HG03025 (cell line): ENCODE measurements around the gene TPSAB1.

Source experiments
- ATAC-seq: cut with Tn5 transposase; IDR thresholded peaks from one replicate; pipeline ENCODE4 v1.9.1; 2021; ENCODE audit warnings: mild to moderate bottlenecking, moderate library complexity; ENCODE audit not compliant: unreplicated experiment, low FRiP score

The TPSAB1 gene

GRCh38 chr16:1209081-1209480 is 31.4 kb upstream of the TPSAB1 start:
- no peak for ATAC-seq

GRCh38 chr16:1210461-1210860 is 30.0 kb upstream of the TPSAB1 start:
- ATAC-seq, result no peak

DNA sequence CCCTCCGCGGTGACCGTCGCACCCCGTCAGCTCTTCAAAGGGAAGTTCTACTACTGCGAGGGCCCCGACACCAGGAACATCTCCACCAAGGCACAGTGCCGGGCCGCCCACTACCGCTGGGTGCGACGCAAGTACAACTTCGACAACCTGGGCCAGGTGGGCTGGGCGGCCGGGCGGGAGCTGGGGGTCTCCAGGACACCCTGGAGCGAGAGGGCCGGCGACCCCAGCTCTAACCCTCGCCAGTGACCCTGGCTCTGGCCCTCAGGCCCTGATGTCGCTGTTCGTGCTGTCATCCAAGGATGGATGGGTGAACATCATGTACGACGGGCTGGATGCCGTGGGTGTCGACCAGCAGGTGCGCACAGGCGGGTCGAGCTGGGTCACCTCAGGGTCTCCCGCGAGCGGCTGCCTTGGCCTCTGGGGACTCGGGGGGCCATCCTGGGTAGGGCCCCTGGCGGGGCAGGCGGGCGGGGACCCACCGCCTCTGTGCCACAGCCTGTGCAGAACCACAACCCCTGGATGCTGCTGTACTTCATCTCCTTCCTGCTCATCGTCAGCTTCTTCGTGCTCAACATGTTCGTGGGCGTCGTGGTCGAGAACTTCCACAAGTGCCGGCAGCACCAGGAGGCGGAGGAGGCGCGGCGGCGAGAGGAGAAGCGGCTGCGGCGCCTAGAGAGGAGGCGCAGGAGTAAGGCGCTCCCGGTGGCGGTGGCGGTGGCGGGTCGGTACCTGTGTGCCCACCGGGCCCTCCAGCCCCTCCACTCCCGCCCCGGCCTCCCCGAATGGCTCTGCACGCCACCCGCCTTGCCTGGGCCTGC is 28.8 kb upstream of the TPSAB1 start:
- no peak for ATAC-seq

DNA sequence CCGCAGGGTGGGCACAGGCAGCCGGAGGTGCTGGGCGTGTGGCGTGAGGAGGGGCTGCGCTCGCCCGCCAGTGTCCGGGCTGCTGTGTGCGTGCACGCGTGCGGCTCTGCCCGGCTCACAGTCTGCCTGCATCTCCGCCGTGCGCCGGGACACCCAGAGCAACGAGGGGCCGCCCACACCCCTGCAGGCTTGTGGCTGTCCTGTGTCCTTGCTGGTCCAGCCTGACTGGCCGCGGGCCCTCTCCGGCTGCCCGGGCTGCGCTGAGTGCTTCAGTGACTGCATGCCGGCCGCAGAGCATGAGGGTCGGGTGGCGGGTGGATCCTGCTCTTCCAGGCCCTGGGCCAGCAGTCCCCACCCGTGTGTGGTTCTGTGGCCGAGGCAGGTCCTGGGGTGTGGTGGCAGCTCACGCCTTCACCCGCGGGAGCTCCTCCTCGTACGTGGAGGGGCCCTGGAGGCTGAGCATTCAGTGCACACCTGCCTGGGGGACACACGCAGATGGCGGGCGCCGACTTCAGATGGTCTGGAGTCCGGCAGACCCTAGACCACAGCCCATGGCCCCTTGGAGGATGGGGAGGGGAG is 27.8 kb upstream of the TPSAB1 start:
- ATAC-seq, result no peak

- ATAC-seq, result no peak
These were observed 27.3 kb upstream of the TPSAB1 start for GRCh38 chr16:1213231-1213630.

DNA sequence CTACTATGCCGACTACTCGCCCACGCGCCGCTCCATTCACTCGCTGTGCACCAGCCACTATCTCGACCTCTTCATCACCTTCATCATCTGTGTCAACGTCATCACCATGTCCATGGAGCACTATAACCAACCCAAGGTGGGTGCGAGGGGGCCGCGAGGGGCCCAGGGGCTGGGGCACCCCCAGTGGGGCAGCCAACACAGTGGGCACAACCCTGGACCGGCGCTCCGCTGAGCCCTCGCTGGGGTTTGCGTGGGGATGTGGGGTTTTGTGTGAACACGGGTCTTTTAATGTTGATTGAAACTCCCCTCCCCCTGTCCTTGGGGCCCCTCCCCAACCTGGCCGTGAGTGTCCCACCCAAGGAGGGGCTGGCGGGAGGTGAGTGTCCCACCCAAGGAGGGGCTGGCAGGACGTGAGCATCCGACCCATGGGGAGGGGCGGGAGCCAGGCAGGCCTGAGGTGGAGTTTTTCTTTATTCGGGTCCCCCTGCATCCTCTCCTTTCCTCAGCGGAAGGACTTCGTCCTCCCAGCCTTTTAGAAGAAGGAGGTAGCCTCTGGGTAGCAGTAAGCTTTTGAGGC is 26.6 kb upstream of the TPSAB1 start:
- no peak for ATAC-seq

DNA sequence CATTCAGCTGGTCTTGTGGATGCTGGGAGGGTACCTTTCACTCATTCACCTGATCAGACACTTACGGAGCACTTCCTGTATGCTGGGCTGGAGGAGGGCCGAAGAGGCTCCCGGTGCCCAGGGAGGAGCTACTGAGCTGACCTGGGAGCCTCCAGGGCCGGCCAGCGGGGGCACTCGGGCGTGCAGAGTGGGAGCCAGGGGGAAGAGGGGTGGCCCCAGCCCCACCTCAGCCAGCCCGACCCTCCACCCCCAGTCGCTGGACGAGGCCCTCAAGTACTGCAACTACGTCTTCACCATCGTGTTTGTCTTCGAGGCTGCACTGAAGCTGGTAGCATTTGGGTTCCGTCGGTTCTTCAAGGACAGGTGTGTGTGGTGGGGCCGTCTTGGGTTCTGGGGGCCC is 25.8 kb upstream of the TPSAB1 start:
- no peak for ATAC-seq

GRCh38 chr16:1215574-1216295 is 24.8 kb upstream of the TPSAB1 start:
- ATAC-seq, result no peak

GRCh38 chr16:1216296-1216619 is 24.2 kb upstream of the TPSAB1 start:
- ATAC-seq, result no peak

DNA sequence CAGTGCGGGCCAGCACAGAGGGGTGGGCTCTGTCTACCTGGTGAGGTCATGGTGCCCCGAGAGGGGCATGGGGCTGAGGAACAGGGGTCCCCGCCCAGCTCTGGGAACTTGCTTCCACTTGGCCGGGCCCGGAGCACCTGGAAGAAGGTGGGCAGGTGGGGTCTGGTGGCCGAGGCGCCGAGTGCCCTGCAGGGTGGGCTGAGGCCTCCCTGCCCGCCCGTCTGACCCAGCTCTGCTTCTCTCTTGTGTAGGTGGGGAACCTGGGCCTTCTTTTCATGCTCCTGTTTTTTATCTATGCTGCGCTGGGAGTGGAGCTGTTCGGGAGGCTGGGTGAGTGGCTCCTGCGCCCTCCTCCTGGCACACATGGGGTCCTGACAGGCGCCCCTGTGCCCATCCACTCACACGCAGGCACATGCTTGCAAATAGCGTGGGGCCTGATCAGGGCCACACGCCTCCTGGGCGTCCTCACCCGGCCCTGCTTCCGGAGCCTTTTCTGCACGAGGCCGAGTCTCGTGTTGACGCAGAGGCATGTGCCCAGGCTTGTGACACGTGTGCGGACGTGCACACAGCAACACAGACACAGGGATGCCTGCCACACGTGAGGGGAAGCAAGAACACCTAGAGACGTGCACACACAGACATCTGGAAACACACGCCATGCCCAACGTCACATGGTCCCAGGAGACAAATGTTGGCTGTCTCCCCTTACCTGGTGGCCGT is 23.7 kb upstream of the TPSAB1 start:
- no peak for ATAC-seq

- no peak for ATAC-seq
These were observed 23.0 kb upstream of the TPSAB1 start for GRCh38 chr16:1217526-1217925.

DNA sequence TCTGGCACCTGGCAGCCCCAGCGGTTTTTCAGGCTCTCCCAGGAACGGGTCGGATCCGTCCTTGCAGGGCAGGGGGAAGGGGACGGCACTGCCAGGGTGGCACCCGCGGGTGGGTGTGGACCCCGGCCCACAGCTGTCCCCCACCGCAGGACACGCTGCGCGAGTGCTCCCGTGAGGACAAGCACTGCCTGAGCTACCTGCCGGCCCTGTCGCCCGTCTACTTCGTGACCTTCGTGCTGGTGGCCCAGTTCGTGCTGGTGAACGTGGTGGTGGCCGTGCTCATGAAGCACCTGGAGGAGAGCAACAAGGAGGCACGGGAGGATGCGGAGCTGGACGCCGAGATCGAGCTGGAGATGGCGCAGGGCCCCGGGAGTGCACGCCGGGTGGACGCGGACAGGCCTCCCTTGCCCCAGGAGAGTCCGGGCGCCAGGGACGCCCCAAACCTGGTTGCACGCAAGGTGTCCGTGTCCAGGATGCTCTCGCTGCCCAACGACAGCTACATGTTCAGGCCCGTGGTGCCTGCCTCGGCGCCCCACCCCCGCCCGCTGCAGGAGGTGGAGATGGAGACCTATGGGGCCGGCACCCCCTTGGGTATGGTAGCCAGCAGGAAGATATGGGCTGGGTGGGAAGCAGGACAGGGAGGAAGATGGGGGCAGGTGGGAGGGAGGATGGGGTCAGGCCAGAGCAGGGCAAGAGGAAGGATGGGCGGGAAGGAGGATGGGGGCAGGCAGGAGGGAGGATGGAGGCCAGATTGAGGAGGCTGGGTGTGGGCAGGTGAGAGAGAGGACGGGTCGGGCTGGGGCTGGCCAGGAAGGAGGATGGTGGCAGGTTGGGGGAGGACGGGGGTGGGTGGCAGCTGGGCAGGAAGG is 22.2 kb upstream of the TPSAB1 start:
- no peak for ATAC-seq

DNA sequence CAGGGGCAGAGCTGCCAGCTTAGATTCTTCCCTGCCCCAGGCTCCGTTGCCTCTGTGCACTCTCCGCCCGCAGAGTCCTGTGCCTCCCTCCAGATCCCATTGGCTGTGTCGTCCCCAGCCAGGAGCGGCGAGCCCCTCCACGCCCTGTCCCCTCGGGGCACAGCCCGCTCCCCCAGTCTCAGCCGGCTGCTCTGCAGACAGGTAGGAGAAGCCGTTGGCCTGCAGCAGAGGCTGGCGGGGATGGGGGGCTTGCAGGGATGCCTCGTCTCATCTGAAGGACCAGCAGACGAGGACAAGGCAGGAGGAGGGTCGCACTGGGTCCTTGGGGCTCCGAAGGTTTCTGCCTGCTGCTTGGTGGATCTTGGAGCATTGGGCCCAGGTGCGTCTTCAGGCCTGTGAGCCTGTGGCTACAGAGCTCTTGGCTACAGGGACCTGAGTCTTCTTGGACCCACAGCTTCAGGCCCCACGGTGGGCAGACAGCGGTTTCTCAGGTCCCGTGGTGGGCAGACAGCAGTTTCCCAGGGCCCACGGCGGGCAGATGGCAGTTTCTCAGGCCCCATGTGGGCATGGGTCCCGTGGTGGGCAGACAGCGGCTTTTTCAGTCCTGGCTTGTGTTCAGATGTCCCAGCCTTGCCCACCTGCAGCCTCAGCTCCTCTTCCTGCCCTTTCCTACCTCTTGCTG is 21.4 kb upstream of the TPSAB1 start:
- ATAC-seq, result no peak

- no peak for ATAC-seq
These were observed 20.3 kb upstream of the TPSAB1 start for GRCh38 chr16:1220098-1220728.

- ATAC-seq, result no peak
These were observed 19.5 kb upstream of the TPSAB1 start for GRCh38 chr16:1220841-1221627.

DNA sequence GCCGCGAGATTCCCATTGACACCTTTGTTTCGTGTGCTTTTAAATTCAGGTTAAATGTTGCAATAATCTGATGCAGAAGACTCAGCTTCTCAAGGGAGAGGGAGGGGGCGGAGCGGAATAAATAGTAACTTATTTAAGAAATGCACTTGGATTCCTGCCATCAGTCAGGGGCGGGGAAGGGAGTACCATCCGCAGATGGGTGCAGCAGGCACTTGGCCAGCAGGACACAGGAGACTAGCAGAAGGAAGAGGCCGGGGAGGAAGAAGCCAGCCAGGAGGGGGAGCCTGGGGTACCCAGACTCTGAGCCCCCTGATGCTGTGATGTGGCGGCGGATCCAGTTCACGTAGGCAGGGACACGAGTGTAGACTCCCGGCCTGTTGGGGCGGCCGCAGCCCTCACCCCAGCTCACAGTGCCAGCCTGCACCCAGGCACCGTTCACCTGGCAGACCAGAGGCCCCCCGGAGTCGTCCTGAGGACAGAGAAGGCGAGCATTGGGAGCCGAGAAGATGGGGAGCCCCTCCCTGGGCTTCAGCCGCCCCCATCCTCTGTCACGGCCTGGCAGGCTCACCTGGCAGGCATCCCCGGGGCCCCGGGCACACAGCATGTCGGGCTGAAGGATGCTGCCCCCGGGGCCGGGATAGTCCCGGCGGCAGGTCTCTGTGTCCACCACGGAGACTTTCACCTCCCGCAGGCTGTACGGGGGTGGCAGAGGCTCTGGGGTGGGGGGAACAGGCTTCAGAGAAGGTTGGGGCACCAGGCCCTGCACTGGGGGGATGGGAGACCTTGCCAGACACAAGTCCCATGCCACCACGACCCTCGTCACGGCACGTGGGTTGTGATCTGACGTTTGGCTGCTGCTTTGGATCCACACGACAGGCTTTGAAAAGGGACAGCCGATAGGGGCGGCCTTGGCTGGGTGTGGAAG is 18.6 kb upstream of the TPSAB1 start:
- ATAC-seq, result no peak
